Epithelial cell of proximal tubule (primary cell): ENCODE data around the gene LRRC4C. TPM values are rescaled to one million over a fixed set of nuclear protein-coding genes. Genes with fewer than 3 reads are reported as not detected.

ENCODE experiments used
- DNase-seq: peaks from one replicate; pipeline ENCODE4 v3.0.0-alpha.2; 2011; ENCODE audit warnings: low read depth
- H3K4me3 ChIP-seq: 2 replicates; pipeline ENCODE4 v1.5.1; 2011; ENCODE audit warnings: low read depth, mild to moderate bottlenecking, low read length
- CTCF ChIP-seq: conservative IDR thresholded peaks from 2 replicates; pipeline ENCODE4 v1.5.1; 2012; ENCODE audit warnings: low read depth, mild to moderate bottlenecking, low read length
- total RNA-seq: library from RNA; depleted of rRNA; stranded (reverse); fragments of >200 nt; gene quantifications from 2 replicates; pipeline ENCODE4 v1.2.3, GENCODE V29; 2015

Gene LRRC4C
- total RNA-seq, 1 donor from 2014 or later: 0.12 TPM

DNA sequence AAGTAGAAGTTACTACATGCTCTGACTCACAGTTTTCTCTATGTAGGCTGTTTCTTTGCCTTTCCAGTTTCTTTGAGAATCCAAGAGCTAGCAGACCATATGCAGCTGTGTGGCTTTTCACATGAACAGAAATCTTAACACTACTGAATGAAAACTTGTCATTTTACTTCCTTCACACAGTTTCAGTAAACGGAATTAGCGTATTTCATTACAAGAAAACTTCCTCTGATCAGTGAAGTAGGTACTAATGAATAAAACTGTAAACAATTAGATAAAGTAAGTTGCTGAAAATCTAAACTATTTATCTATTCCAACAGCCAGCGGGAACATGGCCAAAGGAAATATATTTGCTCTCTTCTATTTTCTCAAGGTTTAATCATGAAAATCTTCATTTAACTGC is 953.2 kb downstream of the LRRC4C start:
- no peak overlapping the region for H3K4me3 ChIP-seq
- TF ChIP-seq CTCF: no peak
- DNase-seq: no peak

GRCh38 chr11:40491341-40491740 is 968.1 kb downstream of the LRRC4C start:
- TF ChIP-seq CTCF: no peak

GRCh38 chr11:40467771-40468170 is 991.7 kb downstream of the LRRC4C start:
- DNase-seq: no peak
- no peak for TF ChIP-seq CTCF
- no peak overlapping the region for H3K4me3 ChIP-seq

More at GRCh38 chr11:40491341-40491740, 968.1 kb downstream of the LRRC4C start:
- no peak for DNase-seq
- H3K4me3 ChIP-seq: no peak overlapping the region

DNA sequence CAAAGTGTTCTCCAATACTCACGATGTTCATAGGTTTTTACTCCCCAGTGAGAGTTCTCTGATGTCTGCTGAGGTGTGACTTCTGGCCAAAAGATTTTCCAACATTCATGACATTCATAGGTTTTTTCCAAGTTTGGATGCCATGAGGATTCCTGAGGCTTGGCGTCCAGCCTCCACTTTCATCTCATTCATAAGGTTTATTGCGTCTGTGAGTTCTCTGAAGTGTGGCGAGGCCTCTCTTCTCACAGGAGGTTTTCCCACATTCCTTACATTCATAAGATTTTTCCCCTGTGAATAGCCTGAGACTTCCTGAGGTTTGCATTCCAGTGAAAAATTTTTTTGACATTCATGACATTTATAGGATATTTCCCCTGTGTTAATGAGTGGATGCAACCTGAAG is 1014.1 kb downstream of the LRRC4C start:
- TF ChIP-seq CTCF: no peak
- DNase-seq: peak; percentile 27
- H3K4me3 ChIP-seq: no peak overlapping the region

DNA sequence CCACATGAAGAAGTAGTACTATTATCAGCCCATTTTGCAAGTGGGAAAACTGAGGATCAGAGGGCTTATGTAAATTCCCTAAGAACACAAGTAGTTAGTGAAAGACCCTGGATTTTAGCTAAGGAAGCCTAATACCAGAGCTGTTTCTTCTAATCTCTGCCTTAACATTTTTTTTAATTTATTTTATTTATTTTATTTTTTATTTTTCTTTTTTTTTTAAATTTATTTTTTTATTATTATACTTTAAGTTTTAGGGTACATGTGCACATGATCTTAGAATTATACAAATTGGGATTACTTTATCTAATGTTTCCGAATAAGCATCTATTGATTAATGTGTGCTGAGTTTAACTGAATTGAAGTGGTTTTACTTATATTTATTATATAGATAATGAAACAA is 1015.3 kb downstream of the LRRC4C start:
- H3K4me3 ChIP-seq: no peak overlapping the region
- no peak for DNase-seq
- no peak for TF ChIP-seq CTCF

- no peak overlapping the region for H3K4me3 ChIP-seq
- no peak for TF ChIP-seq CTCF
- DNase-seq: no peak
Observed at GRCh38 chr11:40435344-40435743, 1024.1 kb downstream of the LRRC4C start.

- DNase-seq: no peak
- H3K4me3 ChIP-seq: no peak overlapping the region
- TF ChIP-seq CTCF: no peak
Observed at GRCh38 chr11:40434926-40435325, 1024.5 kb downstream of the LRRC4C start.
